A673 (cell line): ENCODE measurements around the gene P2RY4. TPM values are rescaled to one million over a fixed set of nuclear protein-coding genes. Genes with fewer than 3 reads are reported as not detected.

Source experiments
- BruUV-seq: library from RNA; stranded (reverse); fragments of 400-500 nt; replicated peaks from 2 replicates; lab custom pipeline; 2021; lab: Mats Ljungman, UMichigan
- CTCF ChIA-PET: fragments of 300-600 bp; sonication (Branson Sonifier 250); formaldehyde crosslinking; loops from one replicate; lab custom pipeline; 2022; ENCODE audit warnings: antibody characterized with exemption; lab: Charles Lee
- POLR2A ChIA-PET: fragments of 300-600 bp; sonication (Branson Sonifier 250); formaldehyde crosslinking; loops from one replicate; lab custom pipeline; 2022; ENCODE audit warnings: antibody characterized with exemption; ENCODE audit not compliant: low non-redundant PET; lab: Charles Lee
- DNase-seq: peaks from one replicate; pipeline ENCODE4 v3.0.0-alpha.2; 2015; ENCODE audit warnings: low spot score
- H3K27ac ChIP-seq: fragments of 200-600 bp; sonication (generic); 2 replicates; pipeline ENCODE4 v1.5.1; 2016; ENCODE audit warnings: mixed run types, low read depth, mild to moderate bottlenecking, mixed read lengths, antibody characterized with exemption, low read length; ENCODE audit not compliant: poor library complexity, severe bottlenecking
- H3K27me3 ChIP-seq: fragments of 200-600 bp; sonication (generic); replicated peaks from 2 replicates; pipeline ENCODE4 v1.6.1; 2017; ENCODE audit warnings: mixed run types, low read depth, mild to moderate bottlenecking, mixed read lengths, antibody characterized with exemption, low read length; ENCODE audit not compliant: insufficient read depth, poor library complexity
- H3K36me3 ChIP-seq: fragments of 200-600 bp; sonication (generic); 2 replicates; pipeline ENCODE4 v1.6.1; 2016; ENCODE audit warnings: mixed run types, mild to moderate bottlenecking, mixed read lengths, antibody characterized with exemption, low read length; ENCODE audit not compliant: insufficient read depth, poor library complexity, severe bottlenecking
- H3K4me1 ChIP-seq: fragments of 200-600 bp; sonication (generic); 2 replicates; pipeline ENCODE4 v1.6.1; 2017; ENCODE audit warnings: mixed run types, mild to moderate bottlenecking, mixed read lengths, antibody characterized with exemption, low read length; ENCODE audit not compliant: insufficient read depth, poor library complexity, severe bottlenecking
- H3K4me3 ChIP-seq: fragments of 200-600 bp; sonication (generic); 2 replicates; pipeline ENCODE4 v1.5.1; 2016; ENCODE audit warnings: low read depth, mixed run types, mild to moderate bottlenecking, mixed read lengths, low read length; ENCODE audit not compliant: poor library complexity, severe bottlenecking
- H3K9me3 ChIP-seq: fragments of 200-600 bp; sonication (generic); 2 replicates; pipeline ENCODE4 v1.6.1; 2016; ENCODE audit warnings: mixed run types, low read depth, mild to moderate bottlenecking, mixed read lengths, antibody characterized with exemption, low read length; ENCODE audit not compliant: poor library complexity, severe bottlenecking
- EZH2 ChIP-seq: fragments of 200-600 bp; sonication (generic); IDR thresholded peaks from 2 replicates; pipeline ENCODE4 v1.6.1; 2017; ENCODE audit warnings: borderline replicate concordance, low read depth, mild to moderate bottlenecking, mixed read lengths, antibody characterized with exemption, low read length; ENCODE audit not compliant: poor library complexity, severe bottlenecking
- intact Hi-C: fragments of 100-400 bp; cut with micrococcal nuclease; formaldehyde crosslinking; loops from one replicate; pipeline ENCODE4 v1.10.0; 2022; ENCODE audit not compliant: unreplicated experiment
- total RNA-seq: library from RNA; stranded (reverse); gene quantifications from 2 replicates; pipeline ENCODE4 v1.2.3, GENCODE V29; 2021
- TF ChIP-seq, protein P1 (sequence below): fragments of 300-800, 200-600 bp; sonication (generic); conservative IDR thresholded peaks from 2 replicates; pipeline ENCODE4 v1.5.1; 2017; ENCODE audit warnings: low read depth, mild to moderate bottlenecking, antibody characterized with exemption, low read length, moderate library complexity, mixed read lengths

P2RY4 gene
- total RNA-seq, 1 experiment from 2014 or later: not detected

DNA sequence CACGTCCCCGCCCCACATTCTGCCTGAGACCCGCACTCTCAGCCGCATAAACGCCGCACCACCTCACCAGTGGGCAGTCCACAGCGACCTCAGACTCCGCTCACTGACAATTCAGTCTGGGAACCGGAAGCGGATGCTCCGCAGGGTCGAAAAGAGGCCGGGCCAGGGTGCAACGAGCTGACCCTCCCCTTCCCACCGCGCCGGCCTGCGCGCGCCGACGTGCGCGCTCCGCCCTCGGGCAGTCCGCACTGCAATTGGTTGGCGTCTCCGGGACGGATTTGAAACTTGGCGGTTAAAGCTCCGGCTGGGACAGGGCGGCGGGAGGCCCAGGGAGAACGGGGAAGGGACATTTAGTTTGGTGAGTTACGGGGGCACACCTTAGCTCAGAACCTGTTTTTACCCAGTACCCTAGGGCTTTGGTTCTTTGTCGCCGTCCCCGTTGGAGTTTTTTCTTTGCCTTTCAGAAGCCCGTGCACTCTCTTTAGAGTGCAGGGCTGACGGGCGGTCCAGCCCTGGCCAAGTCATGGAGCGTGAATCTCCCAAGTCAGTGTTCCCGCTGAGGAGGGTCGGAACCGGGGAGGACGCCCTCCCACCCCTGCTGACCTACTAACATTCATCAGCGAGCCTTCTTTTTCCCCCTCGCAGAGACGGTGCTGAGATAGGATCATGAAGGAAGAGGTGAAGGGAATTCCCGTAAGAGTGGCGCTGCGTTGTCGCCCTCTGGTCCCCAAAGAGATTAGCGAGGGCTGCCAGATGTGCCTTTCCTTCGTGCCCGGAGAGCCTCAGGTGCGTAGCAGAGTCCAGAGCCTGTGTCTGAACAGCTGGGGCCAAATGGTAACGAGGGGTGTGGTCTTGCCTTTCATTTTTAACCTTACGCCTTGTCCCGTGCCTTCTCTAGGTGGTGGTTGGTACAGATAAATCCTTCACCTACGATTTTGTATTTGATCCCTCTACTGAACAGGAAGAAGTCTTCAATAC is 30.1 kb upstream of the P2RY4 start, which contains the start of the genes KIF4A and PDZD11:
TSS of gene KIF4A (plus strand) at position 312 of the 978 bp plus-strand sequence. CDS start at position 667, 355 bp downstream.
TSS of gene PDZD11 (minus strand) at position 135 of the 978 bp plus-strand sequence. CDS start 586 bp downstream, outside the sequence.
- Histone ChIP-seq H3K4me1 (peaks cover 2% of the 10 kb centered on the region), H3K9me3 (no peaks in the 10 kb centered on the region), H3K27me3 (no peaks in the 10 kb centered on the region), H3K4me3 (peak within 1 kb of the TSS; percentile 59), H3K27ac (peak within 1 kb of the TSS; percentile 76), H3K36me3 (no peaks in the 10 kb centered on the region)
- TSS peak; percentile 55 for BruUV-seq
- CTCF ChIA-PET: no interaction called here
- intact Hi-C loops: no loop called here
- DNase-seq: peak; percentile 83
- POLR2A ChIA-PET: no interaction called here
- TF ChIP-seq, protein P1, sequence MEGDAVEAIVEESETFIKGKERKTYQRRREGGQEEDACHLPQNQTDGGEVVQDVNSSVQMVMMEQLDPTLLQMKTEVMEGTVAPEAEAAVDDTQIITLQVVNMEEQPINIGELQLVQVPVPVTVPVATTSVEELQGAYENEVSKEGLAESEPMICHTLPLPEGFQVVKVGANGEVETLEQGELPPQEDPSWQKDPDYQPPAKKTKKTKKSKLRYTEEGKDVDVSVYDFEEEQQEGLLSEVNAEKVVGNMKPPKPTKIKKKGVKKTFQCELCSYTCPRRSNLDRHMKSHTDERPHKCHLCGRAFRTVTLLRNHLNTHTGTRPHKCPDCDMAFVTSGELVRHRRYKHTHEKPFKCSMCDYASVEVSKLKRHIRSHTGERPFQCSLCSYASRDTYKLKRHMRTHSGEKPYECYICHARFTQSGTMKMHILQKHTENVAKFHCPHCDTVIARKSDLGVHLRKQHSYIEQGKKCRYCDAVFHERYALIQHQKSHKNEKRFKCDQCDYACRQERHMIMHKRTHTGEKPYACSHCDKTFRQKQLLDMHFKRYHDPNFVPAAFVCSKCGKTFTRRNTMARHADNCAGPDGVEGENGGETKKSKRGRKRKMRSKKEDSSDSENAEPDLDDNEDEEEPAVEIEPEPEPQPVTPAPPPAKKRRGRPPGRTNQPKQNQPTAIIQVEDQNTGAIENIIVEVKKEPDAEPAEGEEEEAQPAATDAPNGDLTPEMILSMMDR: no peak
- no peak for TF ChIP-seq EZH2

DNA sequence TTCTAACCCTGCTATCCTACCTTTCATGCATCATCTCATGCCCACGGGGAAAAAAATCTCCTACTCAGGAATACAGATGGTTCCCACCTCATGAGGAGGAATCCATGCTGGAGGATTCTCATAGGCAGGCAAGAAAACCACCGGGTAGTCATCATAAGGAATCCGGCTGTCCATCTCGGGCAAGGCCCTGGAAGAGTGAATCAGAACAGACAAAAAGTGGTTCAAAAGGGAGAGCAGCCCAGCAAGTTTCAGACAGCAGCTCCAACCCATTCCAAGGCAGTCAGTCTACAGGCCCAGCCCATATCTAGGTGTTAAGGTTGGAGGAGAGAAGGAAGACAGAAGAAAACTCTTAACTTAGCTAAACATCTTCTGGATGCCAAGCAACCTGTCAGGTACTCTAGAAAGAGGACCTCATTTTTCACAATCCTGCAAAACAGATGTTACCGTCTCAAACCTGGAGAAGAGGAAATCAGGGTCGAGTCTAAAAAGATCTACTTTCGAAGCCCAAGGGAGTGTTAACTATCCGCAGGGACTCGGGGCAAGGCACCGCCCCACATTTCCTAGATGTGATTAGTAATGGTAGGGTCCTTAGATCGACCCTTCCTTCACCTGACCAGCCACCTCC is 29.3 kb upstream of the P2RY4 start:
- BruUV-seq: TSS peak; percentile 75
- POLR2A ChIA-PET: no interaction called here

GRCh38 chrX:70281951-70282350 is 21.9 kb upstream of the P2RY4 start, which contains the start of gene RAB41:
TSS of gene RAB41 (plus strand) at chrX:70282172. CDS start at chrX:70282218, 46 bp downstream.
- TF ChIP-seq, protein P1: no peak
- Histone ChIP-seq H3K4me1 (no peaks in the 10 kb centered on the region), H3K27ac (no peak within 1 kb of the TSS), H3K27me3 (no peaks in the 10 kb centered on the region), H3K9me3 (no peaks in the 10 kb centered on the region), H3K4me3 (no peak within 1 kb of the TSS), H3K36me3 (no peaks in the 10 kb centered on the region)
- no TSS peak for BruUV-seq
- ChIA-PET CTCF (no interaction called here), POLR2A (no interaction called here)
- no peak for DNase-seq
- intact Hi-C loops: no loop called here

More for the DNA sequence above, 29.3 kb upstream of the P2RY4 start:
- no peak for DNase-seq
- peak overlapping the region; percentile 59 for H3K4me3 ChIP-seq
- no peaks in the 10 kb centered on the region for H3K27me3 ChIP-seq
- H3K27ac ChIP-seq: peak overlapping the region; percentile 76
- CTCF ChIA-PET: no interaction called here
- intact Hi-C loops: no loop called here
- TF ChIP-seq EZH2: no peak
- TF ChIP-seq, protein P1: no peak
- H3K4me1 ChIP-seq: peaks cover 2% of the 10 kb centered on the region
- H3K36me3 ChIP-seq: no peaks in the 10 kb centered on the region
- H3K9me3 ChIP-seq: no peaks in the 10 kb centered on the region
